Omental fat pad (tissue), 4 donors: ENCODE results near the gene VEGFB. TPM values are rescaled to one million over a fixed set of nuclear protein-coding genes. Genes with fewer than 3 reads are reported as not detected.

Experiments
- ATAC-seq: fragments of 150-250 bp; one replicate; pipeline ENCODE4 v1.9.1; 2016; ENCODE audit warnings: mild to moderate bottlenecking, moderate library complexity; ENCODE audit not compliant: low FRiP score
- DNase-seq: peaks from one replicate; pipeline ENCODE4 v3.0.0-alpha.2; 2019; ENCODE audit warnings: low spot score
- CTCF ChIP-seq, 3 donors: fragments of 450-650 bp; IDR thresholded peaks; one replicate each; pipeline ENCODE4 v1.5.1; 2016 to 2017; ENCODE audit warnings: antibody characterized with exemption in 3 of 3, mild to moderate bottlenecking in 3 of 3, moderate library complexity in 2 of 3
- total RNA-seq, 4 donors: library from RNA; depleted of rRNA; stranded (reverse); fragments of >200 nt; gene quantifications; one replicate each; pipeline ENCODE4 v1.1.0, GENCODE V29; 2016

Gene VEGFB
- total RNA-seq, 4 donors from 2014 or later = 89.2 to 172 (median 149) TPM

GRCh38 chr11:64268025-64268892 lies 33.9 kb downstream of the VEGFB start:
- no peak for TF ChIP-seq CTCF (IDR thresholded peaks at IDR 0.05)
- DNase-seq (no peak), ATAC-seq (no peak)

- TF ChIP-seq CTCF (IDR thresholded peaks at IDR 0.05) = no peak
- DNase-seq = no peak
- no peak for ATAC-seq
Measured at GRCh38 chr11:64268893-64269539, 34.6 kb downstream of the VEGFB start.

GRCh38 chr11:64269540-64270220 lies 35.3 kb downstream of the VEGFB start:
- peak; percentile 94 for ATAC-seq
- DNase-seq = peak; percentile 88
- no peak for TF ChIP-seq CTCF (IDR thresholded peaks at IDR 0.05)

GRCh38 chr11:64275031-64275800 lies 40.8 kb downstream of the VEGFB start:
- no peak for TF ChIP-seq CTCF (IDR thresholded peaks at IDR 0.05)
- no peak for ATAC-seq
- no peak for DNase-seq

GRCh38 chr11:64275841-64276240 lies 41.5 kb downstream of the VEGFB start:
- ATAC-seq (no peak), DNase-seq (no peak)
- TF ChIP-seq CTCF (IDR thresholded peaks at IDR 0.05) = no peak

- peak; percentile 67 for ATAC-seq
- TF ChIP-seq CTCF (IDR thresholded peaks at IDR 0.05) = no peak
- no peak for DNase-seq
Measured at GRCh38 chr11:64276653-64277431, 42.5 kb downstream of the VEGFB start.
